ENCODE results near the gene HJURP. TPM values are rescaled to one million over a fixed set of nuclear protein-coding genes. Genes with fewer than 3 reads are reported as not detected.
A peak's percentile ranks its signal among the peaks of the same experiment; 100 is the strongest.

Gene HJURP
- total RNA-seq, 1 experiment from 2014 or later: 109 TPM

- Histone ChIP-seq H3K4me2 (no peak overlapping the region), H3K36me3 (ENCODE audit: low read depth) (peaks cover 11% of the 10 kb centered on the region; the same call in 1 of the 2 replicates), H3K27me3 (ENCODE audit: insufficient read depth, low read depth) (no peaks in the 10 kb centered on the region), H4K20me1 (ENCODE audit: insufficient read depth) (no peaks in the 10 kb centered on the region), H3K79me2 (ENCODE audit: low read depth) (peaks cover 31% of the 10 kb centered on the region), H3K4me3 (no peak overlapping the region), H3F3A (ENCODE audit: insufficient read depth, low read depth) (peaks cover 12% of the 10 kb centered on the region), H3K9me3 (ENCODE audit: insufficient read depth, low read depth) (no peaks in the 10 kb centered on the region), H3K9me2 (ENCODE audit: insufficient read depth) (no peaks in the 10 kb centered on the region), H3K27ac (no peak overlapping the region), H2AFZ (no peak overlapping the region), H3K4me1 (replicated peaks; ENCODE audit: insufficient read depth) (peaks cover 31% of the 10 kb centered on the region)
- ChIA-PET CTCF (no interaction called here), POLR2A (ENCODE audit: unreplicated experiment) (interaction anchor here (0.7 kb wide), 1 partner anchor 435 kb away, joined by 3 read pairs; no protein-coding TSS in a partner anchor)
- no peak for TF ChIP-seq EZH2 (IDR thresholded peaks at IDR 0.05; ENCODE audit: low read depth)
- BruUV-seq (replicated peaks): no TSS peak
- DNase-seq: no peak
- intact Hi-C loops (cut with micrococcal nuclease; ENCODE audit: unreplicated experiment): loop anchor here (10.0 kb wide), 1 partner anchor 279 kb away; no protein-coding TSS in a partner anchor
Observed at GRCh38 chr2:233856184-233856583, 1.8 kb upstream of the HJURP start.

- peak overlapping the region; percentile 80 for H3K4me2 ChIP-seq
Observed at GRCh38 chr2:233855345-233855744, 1.0 kb upstream of the HJURP start.

GRCh38 chr2:233853883-233854240 lies 473 bp downstream of the HJURP start:
- no TSS peak for BruUV-seq (replicated peaks)
- Histone ChIP-seq H3K36me3 (ENCODE audit: low read depth) (peaks cover 32% of the 10 kb centered on the region), H3K4me2 (peak overlapping the region; percentile 80), H4K20me1 (ENCODE audit: insufficient read depth) (no peaks in the 10 kb centered on the region), H3K4me3 (peak overlapping the region; percentile 100), H3K9me3 (ENCODE audit: insufficient read depth, low read depth) (no peaks in the 10 kb centered on the region), H3F3A (ENCODE audit: insufficient read depth, low read depth) (peaks cover 12% of the 10 kb centered on the region), H3K27me3 (ENCODE audit: insufficient read depth, low read depth) (no peaks in the 10 kb centered on the region), H2AFZ (peak overlapping the region; percentile 97), H3K27ac (no peak overlapping the region), H3K79me2 (ENCODE audit: low read depth) (peaks cover 54% of the 10 kb centered on the region), H3K4me1 (replicated peaks; ENCODE audit: insufficient read depth) (peaks cover 32% of the 10 kb centered on the region), H3K9me2 (ENCODE audit: insufficient read depth) (no peaks in the 10 kb centered on the region)
- intact Hi-C loops (cut with micrococcal nuclease; ENCODE audit: unreplicated experiment): loop anchor here (2.0 to 10.0 kb wide), 4 partner anchors 121 to 1253 kb away; partner anchors contain the start of gene ARL4C
- CTCF ChIA-PET: no interaction called here
- DNase-seq: no peak
- POLR2A ChIA-PET (ENCODE audit: unreplicated experiment): no interaction called here
- TF ChIP-seq CTCF (conservative IDR thresholded peaks at IDR 0.05) (no peak), EZH2 (IDR thresholded peaks at IDR 0.05; ENCODE audit: low read depth) (no peak)

More at GRCh38 chr2:233855345-233855744, 1.0 kb upstream of the HJURP start:
- Histone ChIP-seq H2AFZ (peak overlapping the region; percentile 97), H3K9me2 (ENCODE audit: insufficient read depth) (no peaks in the 10 kb centered on the region), H3K4me3 (peak overlapping the region; percentile 100; the same call in 1 of the 2 replicates), H3K4me1 (replicated peaks; ENCODE audit: insufficient read depth) (peaks cover 32% of the 10 kb centered on the region), H3F3A (ENCODE audit: insufficient read depth, low read depth) (peaks cover 12% of the 10 kb centered on the region), H3K27me3 (ENCODE audit: insufficient read depth, low read depth) (no peaks in the 10 kb centered on the region), H3K9me3 (ENCODE audit: insufficient read depth, low read depth) (no peaks in the 10 kb centered on the region), H3K36me3 (ENCODE audit: low read depth) (peaks cover 19% of the 10 kb centered on the region), H3K79me2 (ENCODE audit: low read depth) (peaks cover 40% of the 10 kb centered on the region), H4K20me1 (ENCODE audit: insufficient read depth) (no peaks in the 10 kb centered on the region), H3K27ac (no peak overlapping the region)
- intact Hi-C loops (cut with micrococcal nuclease; ENCODE audit: unreplicated experiment): loop anchor here (2.0 to 10.0 kb wide), 2 partner anchors 119 to 279 kb away; no protein-coding TSS in a partner anchor
- ChIA-PET POLR2A (ENCODE audit: unreplicated experiment) (interaction anchor here (0.7 kb wide), 1 partner anchor 434 kb away, joined by 3 read pairs; no protein-coding TSS in a partner anchor), CTCF (no interaction called here)
- TSS peak; percentile 84 for BruUV-seq (replicated peaks)
- no peak for TF ChIP-seq EZH2 (IDR thresholded peaks at IDR 0.05; ENCODE audit: low read depth)
- no peak for TF ChIP-seq CTCF (conservative IDR thresholded peaks at IDR 0.05)
- no peak for DNase-seq

Measured in PC-9 (cell line).